GM19463 (cell line): ENCODE data around the gene EIF2S2.

Experiments
- ATAC-seq: cut with Tn5 transposase; IDR thresholded peaks from one replicate; pipeline ENCODE4 v1.9.1; 2021; ENCODE audit warnings: mild to moderate bottlenecking, moderate library complexity; ENCODE audit not compliant: unreplicated experiment

Gene EIF2S2

DNA sequence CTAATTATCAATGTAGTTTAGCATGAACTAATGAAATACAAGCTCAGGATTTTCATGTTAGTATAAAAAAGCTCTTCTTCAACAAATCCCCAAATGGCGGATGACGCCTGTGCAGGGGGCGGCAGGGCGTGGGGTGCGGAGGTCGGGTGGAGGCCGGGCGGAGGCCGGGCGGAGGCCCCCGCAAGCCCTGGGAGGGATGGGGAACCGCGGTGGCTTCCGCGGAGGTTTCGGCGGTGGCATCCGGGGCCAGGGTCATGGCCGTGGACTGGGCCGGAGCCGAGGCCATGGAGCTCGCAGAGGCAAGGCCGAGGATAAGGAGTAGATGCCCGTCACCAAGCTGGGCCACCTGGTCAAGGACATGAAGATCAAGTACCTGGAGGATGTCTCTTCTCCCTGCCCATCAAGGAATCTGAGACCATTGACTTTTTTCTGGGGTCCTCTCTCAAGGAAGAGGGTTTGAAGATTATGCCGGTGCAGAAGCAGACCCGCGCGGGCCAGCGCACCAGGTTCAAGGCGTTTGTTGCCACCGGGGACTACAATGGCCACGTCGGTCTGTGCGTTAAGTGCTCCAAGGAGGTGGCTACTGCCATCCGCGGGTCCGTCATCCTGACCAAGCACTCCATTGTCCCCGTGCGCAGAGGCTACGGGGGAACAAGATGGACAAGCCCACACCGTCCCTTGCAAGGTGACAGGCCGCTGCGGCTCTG, 10.4 kb upstream of the EIF2S2 start:
- no peak for ATAC-seq

DNA sequence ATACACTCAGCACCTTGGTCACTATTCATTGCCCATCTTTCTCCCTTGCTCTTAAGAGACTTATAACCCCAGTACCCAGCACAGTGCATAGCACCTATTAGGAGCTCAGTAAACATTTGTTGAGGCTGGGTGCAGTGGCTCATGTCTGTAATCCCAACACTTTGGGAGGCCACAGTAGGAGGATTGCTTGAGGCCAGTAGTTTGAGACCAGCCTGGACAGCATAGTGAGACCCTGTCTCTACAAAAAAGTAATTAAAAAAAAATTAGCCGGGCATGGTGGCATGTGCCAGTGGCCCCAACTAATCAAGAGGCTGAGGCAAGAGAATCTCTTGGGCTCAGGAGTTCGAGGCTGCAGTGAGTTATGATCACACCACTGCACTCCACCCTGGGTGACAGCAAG, 8.2 kb upstream of the EIF2S2 start:
- no peak for ATAC-seq

- no peak for ATAC-seq
Measured at GRCh38 chr20:34115232-34115631, 3.2 kb upstream of the EIF2S2 start.

DNA sequence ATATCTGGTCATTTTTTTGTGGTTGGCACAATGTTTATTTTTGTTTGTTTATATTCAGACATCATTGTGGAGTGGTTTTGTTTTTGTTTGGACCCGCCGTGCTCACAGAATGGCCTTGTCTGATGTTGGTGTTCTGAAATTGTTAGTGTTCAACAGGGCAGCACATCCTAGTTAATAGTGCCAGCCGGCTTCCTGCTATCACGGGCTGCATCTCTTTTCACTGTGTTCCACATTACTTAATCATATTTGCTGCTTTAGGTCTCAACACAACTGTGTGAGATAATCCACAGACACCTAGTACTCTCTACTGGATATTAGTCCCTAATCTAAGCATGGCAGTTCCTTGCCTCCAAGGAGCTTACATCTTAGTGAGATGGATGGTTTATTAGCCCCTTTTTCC, 2.8 kb upstream of the EIF2S2 start:
- ATAC-seq = no peak

DNA sequence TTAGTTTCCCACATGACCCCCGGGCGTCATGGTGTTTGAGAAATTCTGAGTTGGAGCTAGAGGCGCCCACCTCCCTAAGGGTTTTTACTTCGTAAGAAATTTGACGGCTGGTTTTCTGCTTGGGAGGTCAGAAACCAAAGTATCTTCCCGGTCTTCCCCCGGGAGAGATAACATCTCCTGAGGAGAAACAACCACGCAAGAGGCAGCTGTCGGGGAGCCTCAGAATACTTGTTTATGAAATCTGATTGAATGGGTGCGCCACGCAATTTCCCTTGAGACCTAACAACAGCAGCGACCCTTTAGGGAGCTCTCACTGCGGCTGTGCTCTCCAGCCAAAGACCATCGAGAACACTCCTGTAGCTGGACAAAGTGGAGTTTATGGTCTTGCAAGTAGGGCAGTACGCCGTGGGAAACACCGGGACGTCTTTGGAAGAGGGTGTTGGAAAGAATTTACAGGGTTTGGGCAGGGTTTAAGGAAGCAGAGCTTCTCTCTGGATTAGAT, 608 bp upstream of the EIF2S2 start:
- no peak for ATAC-seq

GRCh38 chr20:34110745-34111641, 1.1 kb downstream of the EIF2S2 start:
- ATAC-seq = no peak

DNA sequence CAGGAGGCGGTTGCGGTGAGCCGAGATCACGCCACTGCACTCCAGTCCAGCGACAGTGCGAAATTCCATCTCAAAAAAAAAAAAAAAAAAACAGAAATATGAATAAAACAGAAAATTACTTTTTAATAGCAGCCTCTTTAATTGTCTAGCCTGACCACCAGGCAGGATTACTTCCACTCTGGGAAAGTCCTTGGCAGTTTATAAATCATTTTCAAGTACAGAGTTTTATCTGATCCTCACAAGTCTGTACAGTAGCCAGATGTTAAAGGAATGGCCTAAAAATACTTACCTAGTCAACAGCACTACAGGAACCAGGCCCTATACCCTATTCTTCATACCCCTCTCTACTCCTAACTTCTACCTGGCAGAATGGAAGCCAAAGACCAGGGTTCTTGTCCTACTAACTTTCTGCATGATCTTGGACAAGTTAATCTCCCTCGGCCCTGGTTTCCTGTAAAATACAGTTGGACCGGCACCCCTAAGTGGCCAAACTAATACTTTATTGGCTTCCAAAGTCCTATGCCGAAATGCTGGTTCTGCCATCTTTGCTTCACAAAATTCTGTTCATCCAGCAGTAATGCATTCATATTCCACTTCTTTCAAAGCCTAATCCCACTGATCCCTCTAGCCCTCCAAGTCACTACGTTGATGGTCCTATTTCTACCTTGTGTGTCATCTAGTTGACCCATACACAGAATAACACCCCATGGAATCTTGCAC, 1.9 kb downstream of the EIF2S2 start:
- no peak for ATAC-seq

DNA sequence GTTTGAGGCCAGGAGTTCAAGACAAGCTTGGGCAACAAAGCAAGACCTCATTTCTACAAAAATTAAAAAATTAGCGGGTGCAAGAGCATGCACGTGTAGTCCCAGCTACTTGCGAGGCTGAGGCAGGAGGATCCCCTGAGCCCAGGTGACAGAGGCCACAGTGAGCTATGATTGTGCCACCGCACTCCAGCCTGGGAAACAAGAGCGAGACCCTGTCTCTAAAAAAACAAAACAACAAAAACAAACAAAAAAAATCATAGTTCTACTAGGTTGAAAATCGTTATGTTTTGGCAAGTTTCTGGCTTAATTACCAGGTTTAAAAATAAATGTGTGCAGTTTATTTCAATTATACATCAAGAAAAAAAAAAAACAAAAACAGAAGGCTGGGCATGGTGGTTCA, 2.6 kb downstream of the EIF2S2 start:
- ATAC-seq = no peak

DNA sequence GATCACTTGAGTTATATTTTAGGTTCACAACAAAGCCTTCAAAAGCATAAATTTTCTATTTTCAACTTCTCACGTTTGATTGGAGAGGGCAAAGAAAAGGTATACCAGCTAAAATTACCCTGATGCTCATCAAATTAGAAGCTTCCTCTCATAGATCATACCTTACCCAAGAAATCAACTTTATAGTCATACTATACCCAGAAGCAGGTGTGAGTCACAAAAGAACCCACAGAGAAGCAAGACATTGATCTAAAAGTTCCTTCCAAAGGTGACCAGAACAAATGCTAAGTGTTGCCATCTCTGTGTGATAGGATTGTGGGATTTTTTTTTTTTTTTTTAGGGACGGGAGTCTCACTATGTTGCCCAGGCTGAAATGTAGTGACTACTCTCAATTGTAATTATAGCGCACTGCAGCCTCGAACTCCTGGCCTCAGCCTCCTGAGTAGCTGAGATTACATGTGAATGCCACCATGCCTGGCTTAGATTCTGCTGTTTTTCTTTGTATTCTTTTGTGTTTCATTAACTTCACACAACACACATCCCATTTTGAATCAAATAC, 3.3 kb downstream of the EIF2S2 start:
- no peak for ATAC-seq

GRCh38 chr20:34105978-34106675, 5.9 kb downstream of the EIF2S2 start:
- no peak for ATAC-seq

- ATAC-seq = no peak
Measured at GRCh38 chr20:34104059-34104458, 8.0 kb downstream of the EIF2S2 start.

- ATAC-seq = no peak
Measured at GRCh38 chr20:34102342-34102741, 9.7 kb downstream of the EIF2S2 start.

GRCh38 chr20:34100576-34100975, 11.5 kb downstream of the EIF2S2 start:
- no peak for ATAC-seq

GRCh38 chr20:34099675-34100074, 12.4 kb downstream of the EIF2S2 start:
- no peak for ATAC-seq

GRCh38 chr20:34098570-34098969, 13.5 kb downstream of the EIF2S2 start:
- no peak for ATAC-seq

DNA sequence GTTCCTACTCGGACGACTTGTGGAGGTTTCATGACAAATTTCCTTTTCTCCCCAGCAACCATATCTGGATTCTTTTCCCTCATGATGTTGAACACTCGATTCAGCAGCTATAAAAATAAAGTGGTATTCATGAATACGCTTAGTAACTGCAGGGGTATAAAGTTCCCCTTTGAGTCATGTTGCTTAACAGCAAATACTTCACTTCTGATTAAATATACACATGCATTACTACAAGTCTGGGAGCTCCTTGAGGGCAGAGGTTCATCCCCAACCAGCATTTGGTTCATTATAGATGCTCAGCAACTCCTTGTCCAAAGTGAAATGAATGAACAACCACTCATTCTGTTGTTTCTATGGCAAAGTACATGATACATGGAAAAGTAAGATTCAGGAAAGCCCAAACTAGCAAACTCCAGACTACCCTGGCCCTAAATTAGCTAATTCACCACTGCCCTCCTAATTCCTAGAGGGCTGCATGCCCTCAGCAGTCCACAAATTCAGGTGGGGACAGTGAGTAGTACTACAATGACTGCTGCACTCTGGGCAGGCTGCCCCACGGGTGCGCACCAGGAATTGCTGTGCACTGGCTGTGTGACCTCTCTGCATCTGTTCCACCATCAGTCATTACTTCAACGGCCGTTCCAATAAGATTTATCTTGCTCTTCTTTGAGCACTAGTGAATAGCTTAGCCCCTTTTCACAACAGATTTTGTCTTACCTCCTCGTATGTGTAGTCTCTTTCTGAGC, 15.2 kb downstream of the EIF2S2 start:
- ATAC-seq = no peak

- ATAC-seq = no peak
Measured at GRCh38 chr20:34095825-34096224, 16.2 kb downstream of the EIF2S2 start.

DNA sequence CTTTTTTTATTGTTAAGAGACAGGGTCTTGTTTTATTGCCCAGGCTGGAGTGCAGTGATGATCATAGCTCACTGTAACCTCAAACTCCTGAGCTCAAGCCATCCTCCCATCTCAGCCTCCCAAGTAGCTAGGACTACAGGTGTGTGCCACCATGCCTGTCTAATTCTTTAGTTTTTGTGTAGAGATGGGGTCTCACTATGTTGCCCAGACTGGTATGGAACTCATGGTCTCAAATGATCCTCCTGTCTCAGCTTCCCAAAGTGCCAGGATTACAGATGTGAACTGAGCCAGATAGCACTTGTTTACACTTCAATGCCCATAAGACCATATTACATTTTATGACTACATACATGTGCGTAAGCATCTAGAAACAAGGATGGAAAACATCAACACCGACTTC, 18.1 kb downstream of the EIF2S2 start:
- ATAC-seq = no peak

- no peak for ATAC-seq
Measured at GRCh38 chr20:34091637-34092200, 20.3 kb downstream of the EIF2S2 start.
